NT2/D1 (cell line): ENCODE data around the gene SEZ6.

Experiments
- DNase-seq: peaks from one replicate; pipeline ENCODE4 v3.0.0-alpha.2; 2011; ENCODE audit warnings: low read depth, low spot score
- H3K27me3 ChIP-seq: 2 replicates; pipeline ENCODE4 v1.6.0; 2011; ENCODE audit warnings: mild to moderate bottlenecking; ENCODE audit not compliant: insufficient read length, insufficient read depth
- H3K36me3 ChIP-seq: 2 replicates; pipeline ENCODE4 v1.6.1; 2011; ENCODE audit warnings: mild to moderate bottlenecking, low read length, mixed read lengths; ENCODE audit not compliant: insufficient read depth, insufficient read length
- H3K4me1 ChIP-seq: 2 replicates; pipeline ENCODE4 v1.5.1; 2011; ENCODE audit not compliant: insufficient read depth, insufficient read length
- H3K4me3 ChIP-seq: 2 replicates; pipeline ENCODE4 v1.5.1; 2011; ENCODE audit warnings: low read depth; ENCODE audit not compliant: insufficient read length
- H3K9ac ChIP-seq: 2 replicates; pipeline ENCODE4 v1.6.0; 2011; ENCODE audit warnings: low read depth; ENCODE audit not compliant: insufficient read length
- H3K9me3 ChIP-seq: 2 replicates; pipeline ENCODE4 v1.5.1; 2011; ENCODE audit warnings: mild to moderate bottlenecking, low read length; ENCODE audit not compliant: insufficient read depth
- SUZ12 ChIP-seq: IDR thresholded peaks from 2 replicates; pipeline ENCODE4 v1.6.1; 2011; ENCODE audit not compliant: insufficient read length, insufficient read depth; ENCODE audit errors: extremely low read depth
- YY1 ChIP-seq: IDR thresholded peaks from 2 replicates; pipeline ENCODE4 v1.6.1; 2011; ENCODE audit not compliant: insufficient read length, insufficient read depth
- ZNF274 ChIP-seq: IDR thresholded peaks from 2 replicates; pipeline ENCODE4 v1.6.1; 2011; ENCODE audit warnings: mild to moderate bottlenecking, low read depth, low read length

SEZ6 gene

DNA sequence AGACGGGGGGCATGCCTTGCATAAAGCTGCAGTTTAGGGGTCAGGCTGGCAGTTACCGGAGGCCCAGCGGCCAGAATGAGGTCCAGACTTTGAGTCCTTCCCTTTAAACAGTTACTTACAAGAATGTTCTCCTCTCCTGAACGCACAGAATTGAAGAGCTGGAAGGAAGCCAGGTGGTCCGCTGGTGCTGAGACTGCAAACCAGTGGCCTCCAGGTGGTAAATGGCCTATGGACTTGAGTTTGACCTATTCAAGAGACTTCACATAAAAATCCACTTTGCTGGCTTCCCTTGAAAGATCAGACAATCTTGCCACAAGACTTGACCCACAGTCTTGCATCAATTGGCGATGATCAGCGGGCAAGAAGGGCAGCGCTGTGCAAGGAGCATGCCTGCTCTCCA is 14.7 kb upstream of the SEZ6 start:
- TF ChIP-seq ZNF274 (no peak), YY1 (no peak), SUZ12 (no peak)
- no peaks in the 10 kb centered on the region for H3K27me3 ChIP-seq
- H3K9me3 ChIP-seq: no peaks in the 10 kb centered on the region
- no peak overlapping the region for H3K9ac ChIP-seq
- H3K36me3 ChIP-seq: no peaks in the 10 kb centered on the region
- H3K4me3 ChIP-seq: no peak overlapping the region
- DNase-seq: no peak
- H3K4me1 ChIP-seq: peaks cover 12% of the 10 kb centered on the region

DNA sequence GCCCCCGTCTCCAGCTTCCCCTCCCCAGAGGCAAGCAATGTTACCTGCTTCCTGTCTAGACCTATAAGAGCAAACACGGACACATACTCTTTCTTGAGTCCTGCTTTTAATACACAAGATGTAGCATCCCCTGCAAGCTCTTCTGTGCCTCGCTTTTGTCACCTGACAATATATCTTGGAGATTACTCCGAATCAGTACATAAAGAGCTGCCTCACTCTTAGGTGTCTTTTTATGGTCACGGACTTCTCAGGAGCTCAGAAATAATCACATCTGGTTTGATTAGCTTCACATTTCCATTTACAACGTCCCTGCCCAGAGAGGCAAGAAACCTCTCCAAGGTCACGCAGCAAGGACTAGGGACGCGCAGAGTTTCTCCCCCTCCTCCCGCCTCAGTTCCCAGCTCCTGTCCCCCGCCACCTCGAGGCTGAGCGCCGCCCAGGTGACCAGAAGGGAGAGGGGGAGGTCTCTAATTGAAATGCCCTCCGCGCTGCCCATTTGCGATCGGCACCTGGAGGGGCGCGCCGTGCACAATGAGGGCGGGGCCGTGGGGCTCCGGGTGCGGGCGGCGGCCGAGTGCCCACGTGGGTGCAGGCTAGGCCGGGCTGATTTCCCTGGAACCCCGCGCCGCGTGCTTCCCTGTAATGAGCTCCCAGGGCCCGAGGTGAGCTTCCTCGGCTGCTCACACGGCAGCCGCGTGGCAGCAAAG is 13.8 kb upstream of the SEZ6 start:
- TF ChIP-seq SUZ12 (no peak), YY1 (no peak), ZNF274 (no peak)
- DNase-seq: no peak
- Histone ChIP-seq H3K4me1 (peaks cover 12% of the 10 kb centered on the region), H3K27me3 (no peaks in the 10 kb centered on the region), H3K9ac (no peak overlapping the region), H3K36me3 (no peaks in the 10 kb centered on the region), H3K9me3 (no peaks in the 10 kb centered on the region), H3K4me3 (no peak overlapping the region)

DNA sequence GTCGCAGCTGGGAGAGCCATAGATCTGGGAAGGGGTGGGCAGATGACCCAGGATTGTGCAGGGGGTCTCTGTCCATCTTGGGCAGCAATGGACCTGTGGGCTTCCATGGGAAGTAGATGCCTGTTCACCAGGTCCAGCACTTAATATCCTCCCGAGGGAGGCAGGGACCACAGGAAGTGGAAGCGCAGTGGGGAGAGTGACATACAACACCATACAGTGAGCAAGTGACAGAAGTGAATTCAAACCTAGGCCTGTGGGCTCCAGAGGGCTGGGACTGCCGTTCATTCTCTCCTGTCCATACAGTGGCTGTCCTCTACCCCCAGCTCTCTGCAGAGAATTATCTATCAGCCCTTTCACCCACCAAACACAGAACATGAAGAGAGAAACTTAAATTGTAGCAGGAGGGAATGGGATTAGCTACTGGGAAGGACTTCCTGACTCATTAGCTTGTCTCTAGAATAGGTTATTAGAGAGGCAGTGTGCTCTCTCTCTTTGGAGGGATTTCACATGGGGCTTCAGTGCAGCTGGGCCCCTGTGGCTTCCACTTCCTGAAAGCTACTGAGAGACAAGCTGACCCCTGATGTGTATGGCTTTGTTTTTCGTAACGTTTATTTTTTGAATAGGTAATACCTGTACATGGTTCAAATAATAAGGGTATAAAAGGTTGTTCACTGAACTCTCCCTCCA is 13.1 kb upstream of the SEZ6 start:
- no peaks in the 10 kb centered on the region for H3K36me3 ChIP-seq
- H3K4me3 ChIP-seq: no peak overlapping the region
- H3K9me3 ChIP-seq: no peaks in the 10 kb centered on the region
- DNase-seq: no peak
- H3K9ac ChIP-seq: no peak overlapping the region
- no peaks in the 10 kb centered on the region for H3K27me3 ChIP-seq
- TF ChIP-seq ZNF274: no peak
- no peak for TF ChIP-seq YY1
- TF ChIP-seq SUZ12: no peak
- H3K4me1 ChIP-seq: peaks cover 12% of the 10 kb centered on the region

- no peak for DNase-seq
- H3K9ac ChIP-seq: no peak overlapping the region
Measured at GRCh38 chr17:29016345-29017210, 10.7 kb upstream of the SEZ6 start.

GRCh38 chr17:29014716-29015115 is 8.9 kb upstream of the SEZ6 start:
- Histone ChIP-seq H3K9ac (no peak overlapping the region), H3K9me3 (no peaks in the 10 kb centered on the region), H3K4me3 (no peak overlapping the region), H3K4me1 (peaks cover 15% of the 10 kb centered on the region), H3K27me3 (no peaks in the 10 kb centered on the region), H3K36me3 (no peaks in the 10 kb centered on the region)
- TF ChIP-seq SUZ12: no peak
- TF ChIP-seq ZNF274: no peak
- no peak for TF ChIP-seq YY1
- DNase-seq: no peak

More at GRCh38 chr17:29016345-29017210, 10.7 kb upstream of the SEZ6 start:
- Histone ChIP-seq H3K4me1 (peaks cover 12% of the 10 kb centered on the region), H3K36me3 (no peaks in the 10 kb centered on the region), H3K9me3 (no peaks in the 10 kb centered on the region), H3K4me3 (no peak overlapping the region), H3K27me3 (no peaks in the 10 kb centered on the region)
- TF ChIP-seq YY1: no peak
- TF ChIP-seq ZNF274: no peak
- no peak for TF ChIP-seq SUZ12

DNA sequence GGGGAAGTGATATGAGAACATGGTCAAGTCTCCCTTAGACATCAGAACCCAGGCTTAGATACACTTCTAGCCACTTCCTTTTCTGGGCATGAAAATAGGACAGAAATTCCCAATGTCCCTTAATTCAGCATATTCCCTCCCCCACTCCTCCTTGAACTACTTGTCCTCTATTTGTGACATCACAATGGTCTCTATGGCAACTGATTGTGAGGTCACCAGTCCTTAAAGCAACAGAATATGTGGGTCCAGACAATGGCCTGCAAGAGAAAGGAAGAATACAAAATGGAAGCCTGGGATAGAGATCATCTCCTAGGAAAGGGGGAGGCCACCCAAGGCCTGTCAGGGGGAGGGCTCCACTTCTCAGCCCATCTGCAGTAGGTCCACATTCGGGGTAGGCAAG is 6.7 kb upstream of the SEZ6 start:
- Histone ChIP-seq H3K9me3 (no peaks in the 10 kb centered on the region), H3K4me3 (no peak overlapping the region), H3K4me1 (peaks cover 9% of the 10 kb centered on the region), H3K36me3 (no peaks in the 10 kb centered on the region), H3K9ac (no peak overlapping the region), H3K27me3 (peaks cover 6% of the 10 kb centered on the region)
- DNase-seq: no peak
- TF ChIP-seq SUZ12 (no peak), ZNF274 (no peak), YY1 (no peak)
